ENCODE data around the gene SCO2. TPM values are rescaled to one million over a fixed set of nuclear protein-coding genes. Genes with fewer than 3 reads are reported as not detected.

Gene SCO2
- total RNA-seq, 2 donors from 2014 or later: 3.5 to 4.5 TPM

- TF ChIP-seq CTCF (IDR thresholded peaks at IDR 0.05): no peak
- Histone ChIP-seq H3K4me1 (ENCODE audit: control insufficient read depth in 1 of 2, low read depth in 2 of 2) (no peaks in the 10 kb centered on the region), H3K9me3 (no peaks in the 10 kb centered on the region), H3K27me3 (replicated peaks; ENCODE audit: insufficient read depth) (no peaks in the 10 kb centered on the region), H3K4me3 (no peak overlapping the region), H3K27ac (no peak overlapping the region), H3K36me3 (no peaks in the 10 kb centered on the region)
- DNase-seq (ENCODE audit: low spot score) (no peak), ATAC-seq (ENCODE audit: insufficient number of reproducible peaks, low FRiP score, low read depth) (no peak)
Measured at GRCh38 chr22:50490531-50491308, 34.7 kb downstream of the SCO2 start.

- no peak overlapping the region for H3K4me3 ChIP-seq
- H3K27me3 ChIP-seq (replicated peaks; ENCODE audit: insufficient read depth): no peaks in the 10 kb centered on the region
- no peaks in the 10 kb centered on the region for H3K9me3 ChIP-seq
- H3K4me1 ChIP-seq (ENCODE audit: control insufficient read depth in 1 of 2, low read depth in 2 of 2): no peaks in the 10 kb centered on the region
- no peak for TF ChIP-seq CTCF (IDR thresholded peaks at IDR 0.05)
- ATAC-seq (ENCODE audit: insufficient number of reproducible peaks, low FRiP score, low read depth) (no peak), DNase-seq (ENCODE audit: low spot score) (no peak)
- H3K36me3 ChIP-seq: no peaks in the 10 kb centered on the region
- H3K27ac ChIP-seq: no peak overlapping the region
Measured at GRCh38 chr22:50489363-50490243, 35.8 kb downstream of the SCO2 start.

- ATAC-seq (ENCODE audit: insufficient number of reproducible peaks, low FRiP score, low read depth) (no peak), DNase-seq (ENCODE audit: low spot score) (no peak)
- H3K27me3 ChIP-seq (replicated peaks; ENCODE audit: insufficient read depth): no peaks in the 10 kb centered on the region
- H3K4me3 ChIP-seq: no peak overlapping the region
- H3K27ac ChIP-seq: no peak overlapping the region
- no peak for TF ChIP-seq CTCF (IDR thresholded peaks at IDR 0.05)
- no peaks in the 10 kb centered on the region for H3K9me3 ChIP-seq
- H3K36me3 ChIP-seq: no peaks in the 10 kb centered on the region
- no peaks in the 10 kb centered on the region for H3K4me1 ChIP-seq (ENCODE audit: control insufficient read depth in 1 of 2, low read depth in 2 of 2)
Measured at GRCh38 chr22:50488886-50489285, 36.5 kb downstream of the SCO2 start.

GRCh38 chr22:50488006-50488677 lies 37.3 kb downstream of the SCO2 start:
- no peak overlapping the region for H3K27ac ChIP-seq
- TF ChIP-seq CTCF (IDR thresholded peaks at IDR 0.05): no peak
- no peaks in the 10 kb centered on the region for H3K36me3 ChIP-seq
- no peaks in the 10 kb centered on the region for H3K4me1 ChIP-seq (ENCODE audit: control insufficient read depth in 1 of 2, low read depth in 2 of 2)
- no peak overlapping the region for H3K4me3 ChIP-seq
- ATAC-seq (ENCODE audit: insufficient number of reproducible peaks, low FRiP score, low read depth) (no peak), DNase-seq (ENCODE audit: low spot score) (no peak)
- H3K27me3 ChIP-seq (replicated peaks; ENCODE audit: insufficient read depth): no peaks in the 10 kb centered on the region
- H3K9me3 ChIP-seq: no peaks in the 10 kb centered on the region
